ENCODE data around the gene TMEM132E.

TMEM132E gene

DNA sequence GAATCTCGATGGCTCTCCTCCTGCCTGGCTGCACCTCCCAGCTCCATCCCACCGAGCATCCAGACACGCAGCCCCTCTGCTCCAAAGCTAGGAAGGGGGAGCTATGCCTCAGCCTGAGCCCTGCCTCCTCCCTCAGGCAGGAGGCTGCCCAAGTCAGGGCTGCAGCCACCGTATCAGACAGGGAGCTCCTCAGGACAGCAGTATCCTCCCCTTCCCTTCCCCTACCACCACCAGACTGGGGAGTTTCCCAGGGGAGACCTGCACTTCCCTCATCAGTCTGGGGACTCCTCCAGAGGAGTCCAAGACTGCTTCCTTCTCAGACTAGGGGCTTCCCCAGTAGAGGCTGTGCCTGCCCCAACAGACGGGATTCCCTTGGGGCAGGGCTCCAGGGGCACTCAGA lies 17.5 kb downstream of the TMEM132E start:
- WGBS, 2 experiments, result 38 to 42% methylated on average over 5 of the region's 5 CpGs
- Histone ChIP-seq H3K27me3 (ENCODE audit: control insufficient read depth, insufficient read depth, low read length, poor library complexity, severe bottlenecking) (peaks cover 5% of the 10 kb centered on the region), H3K27ac (ENCODE audit: insufficient read depth, low read depth, low read length, poor library complexity, severe bottlenecking) (no peak overlapping the region), H3K36me3 (ENCODE audit: control insufficient read depth, insufficient read depth, low read length) (no peaks in the 10 kb centered on the region), H3K9me3 (ENCODE audit: control insufficient read depth, low read length) (no peaks in the 10 kb centered on the region), H3K4me1 (ENCODE audit: control insufficient read depth, insufficient read depth, low read length) (peaks cover 24% of the 10 kb centered on the region), H3K4me3 (ENCODE audit: insufficient read depth, low read depth, low read length) (no peak overlapping the region)

GRCh38 chr17:34598161-34598776 lies 18.9 kb downstream of the TMEM132E start:
- no peaks in the 10 kb centered on the region for H3K9me3 ChIP-seq (ENCODE audit: control insufficient read depth, low read length)
- peaks cover 5% of the 10 kb centered on the region for H3K27me3 ChIP-seq (ENCODE audit: control insufficient read depth, insufficient read depth, low read length, poor library complexity, severe bottlenecking)
- no peak overlapping the region for H3K4me3 ChIP-seq (ENCODE audit: insufficient read depth, low read depth, low read length)
- no peaks in the 10 kb centered on the region for H3K36me3 ChIP-seq (ENCODE audit: control insufficient read depth, insufficient read depth, low read length)
- H3K4me1 ChIP-seq (ENCODE audit: control insufficient read depth, insufficient read depth, low read length), result peaks cover 28% of the 10 kb centered on the region
- 10 to 19% methylated on average over 2 of the region's 2 CpGs for WGBS, 2 experiments
- no peak overlapping the region for H3K27ac ChIP-seq (ENCODE audit: insufficient read depth, low read depth, low read length, poor library complexity, severe bottlenecking)

GRCh38 chr17:34601416-34601815 lies 22.0 kb downstream of the TMEM132E start:
- 52 to 55% methylated on average over 3 of the region's 3 CpGs for WGBS, 2 experiments
- Histone ChIP-seq H3K27me3 (ENCODE audit: control insufficient read depth, insufficient read depth, low read length, poor library complexity, severe bottlenecking) (peaks cover 7% of the 10 kb centered on the region), H3K4me1 (ENCODE audit: control insufficient read depth, insufficient read depth, low read length) (peaks cover 28% of the 10 kb centered on the region), H3K36me3 (ENCODE audit: control insufficient read depth, insufficient read depth, low read length) (no peaks in the 10 kb centered on the region), H3K4me3 (ENCODE audit: insufficient read depth, low read depth, low read length) (no peak overlapping the region), H3K27ac (ENCODE audit: insufficient read depth, low read depth, low read length, poor library complexity, severe bottlenecking) (no peak overlapping the region), H3K9me3 (ENCODE audit: control insufficient read depth, low read length) (no peaks in the 10 kb centered on the region)

- Histone ChIP-seq H3K27ac (ENCODE audit: insufficient read depth, low read depth, low read length, poor library complexity, severe bottlenecking) (no peak overlapping the region), H3K9me3 (ENCODE audit: control insufficient read depth, low read length) (no peaks in the 10 kb centered on the region), H3K4me1 (ENCODE audit: control insufficient read depth, insufficient read depth, low read length) (peaks cover 20% of the 10 kb centered on the region), H3K36me3 (ENCODE audit: control insufficient read depth, insufficient read depth, low read length) (no peaks in the 10 kb centered on the region), H3K27me3 (ENCODE audit: control insufficient read depth, insufficient read depth, low read length, poor library complexity, severe bottlenecking) (peaks cover 7% of the 10 kb centered on the region), H3K4me3 (ENCODE audit: insufficient read depth, low read depth, low read length) (no peak overlapping the region)
- 92 to 93% methylated on average over 3 of the region's 3 CpGs for WGBS, 2 experiments
Observed at GRCh38 chr17:34603974-34604373, 24.6 kb downstream of the TMEM132E start.

DNA sequence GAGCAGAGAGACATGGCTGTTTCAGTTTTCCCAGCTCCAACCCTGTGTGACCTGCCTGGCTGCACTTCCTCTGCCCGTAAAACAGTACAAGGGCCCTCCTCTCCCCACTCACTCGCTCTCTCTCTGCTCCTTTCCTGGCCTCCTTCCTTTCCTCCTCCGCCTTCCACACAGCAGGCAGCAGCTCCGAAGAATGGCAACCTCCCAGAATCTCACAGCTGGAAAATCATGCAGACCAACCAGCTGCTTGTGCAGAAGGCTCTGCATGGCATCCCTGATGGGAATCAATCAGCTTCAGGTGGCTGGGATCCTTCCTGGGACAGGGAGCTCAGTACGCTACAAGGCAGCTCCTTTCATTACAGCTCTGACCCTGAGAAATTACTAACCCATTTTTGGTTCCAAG lies 27.4 kb downstream of the TMEM132E start:
- no peak overlapping the region for H3K27ac ChIP-seq (ENCODE audit: insufficient read depth, low read depth, low read length, poor library complexity, severe bottlenecking)
- no peak overlapping the region for H3K4me3 ChIP-seq (ENCODE audit: insufficient read depth, low read depth, low read length)
- H3K4me1 ChIP-seq (ENCODE audit: control insufficient read depth, insufficient read depth, low read length), result peaks cover 20% of the 10 kb centered on the region
- peaks cover 7% of the 10 kb centered on the region for H3K27me3 ChIP-seq (ENCODE audit: control insufficient read depth, insufficient read depth, low read length, poor library complexity, severe bottlenecking)
- no peaks in the 10 kb centered on the region for H3K36me3 ChIP-seq (ENCODE audit: control insufficient read depth, insufficient read depth, low read length)
- no peaks in the 10 kb centered on the region for H3K9me3 ChIP-seq (ENCODE audit: control insufficient read depth, low read length)
- 37 to 42% methylated on average over 5 of the region's 5 CpGs for WGBS, 2 experiments

- 69 to 86% methylated on average over 4 of the region's 4 CpGs for WGBS, 2 experiments
Observed at GRCh38 chr17:34607917-34608316, 28.5 kb downstream of the TMEM132E start.

DNA sequence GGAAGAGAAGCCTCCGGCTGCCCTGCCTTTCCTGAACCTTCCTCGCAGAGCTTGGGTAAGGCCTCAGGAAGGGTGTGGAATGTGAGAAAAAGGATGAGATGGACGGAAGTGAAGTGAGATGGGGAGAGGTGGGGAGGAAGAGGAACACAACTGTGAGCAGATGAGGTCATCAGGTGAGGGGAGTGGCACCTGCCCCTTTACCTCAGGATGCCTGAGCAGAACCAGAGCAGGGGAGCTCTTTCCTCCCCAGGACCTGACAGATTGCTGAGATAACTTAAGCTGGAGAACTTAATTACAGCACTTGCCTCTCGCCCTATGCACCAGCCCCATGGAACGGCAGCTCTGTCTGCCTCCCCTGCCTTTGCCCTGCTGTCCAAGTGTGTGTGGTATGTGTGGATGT lies 29.8 kb downstream of the TMEM132E start:
- Histone ChIP-seq H3K4me1 (ENCODE audit: control insufficient read depth, insufficient read depth, low read length) (peaks cover 32% of the 10 kb centered on the region), H3K9me3 (ENCODE audit: control insufficient read depth, low read length) (no peaks in the 10 kb centered on the region), H3K27ac (ENCODE audit: insufficient read depth, low read depth, low read length, poor library complexity, severe bottlenecking) (no peak overlapping the region), H3K4me3 (ENCODE audit: insufficient read depth, low read depth, low read length) (no peak overlapping the region), H3K36me3 (ENCODE audit: control insufficient read depth, insufficient read depth, low read length) (no peaks in the 10 kb centered on the region), H3K27me3 (ENCODE audit: control insufficient read depth, insufficient read depth, low read length, poor library complexity, severe bottlenecking) (peaks cover 2% of the 10 kb centered on the region)
- 73 to 78% methylated on average over 5 of the region's 5 CpGs for WGBS, 2 experiments

More at GRCh38 chr17:34607917-34608316, 28.5 kb downstream of the TMEM132E start:
- no peaks in the 10 kb centered on the region for H3K9me3 ChIP-seq (ENCODE audit: control insufficient read depth, low read length)
- no peaks in the 10 kb centered on the region for H3K36me3 ChIP-seq (ENCODE audit: control insufficient read depth, insufficient read depth, low read length)
- peaks cover 20% of the 10 kb centered on the region for H3K4me1 ChIP-seq (ENCODE audit: control insufficient read depth, insufficient read depth, low read length)
- no peak overlapping the region for H3K27ac ChIP-seq (ENCODE audit: insufficient read depth, low read depth, low read length, poor library complexity, severe bottlenecking)
- peaks cover 7% of the 10 kb centered on the region for H3K27me3 ChIP-seq (ENCODE audit: control insufficient read depth, insufficient read depth, low read length, poor library complexity, severe bottlenecking)
- H3K4me3 ChIP-seq (ENCODE audit: insufficient read depth, low read depth, low read length), result no peak overlapping the region

GRCh38 chr17:34610039-34610438 lies 30.7 kb downstream of the TMEM132E start:
- H3K36me3 ChIP-seq (ENCODE audit: control insufficient read depth, insufficient read depth, low read length), result no peaks in the 10 kb centered on the region
- no peaks in the 10 kb centered on the region for H3K9me3 ChIP-seq (ENCODE audit: control insufficient read depth, low read length)
- no peaks in the 10 kb centered on the region for H3K27me3 ChIP-seq (ENCODE audit: control insufficient read depth, insufficient read depth, low read length, poor library complexity, severe bottlenecking)
- no peak overlapping the region for H3K4me3 ChIP-seq (ENCODE audit: insufficient read depth, low read depth, low read length)
- H3K27ac ChIP-seq (ENCODE audit: insufficient read depth, low read depth, low read length, poor library complexity, severe bottlenecking), result no peak overlapping the region
- peaks cover 41% of the 10 kb centered on the region for H3K4me1 ChIP-seq (ENCODE audit: control insufficient read depth, insufficient read depth, low read length)
- WGBS, 2 experiments, result 73 to 77% methylated on average over 5 of the region's 5 CpGs

- Histone ChIP-seq H3K27me3 (ENCODE audit: control insufficient read depth, insufficient read depth, low read length, poor library complexity, severe bottlenecking) (no peaks in the 10 kb centered on the region), H3K9me3 (ENCODE audit: control insufficient read depth, low read length) (no peaks in the 10 kb centered on the region), H3K27ac (ENCODE audit: insufficient read depth, low read depth, low read length, poor library complexity, severe bottlenecking) (no peak overlapping the region), H3K4me1 (ENCODE audit: control insufficient read depth, insufficient read depth, low read length) (peaks cover 45% of the 10 kb centered on the region), H3K36me3 (ENCODE audit: control insufficient read depth, insufficient read depth, low read length) (no peaks in the 10 kb centered on the region), H3K4me3 (ENCODE audit: insufficient read depth, low read depth, low read length) (no peak overlapping the region)
- WGBS, 2 experiments, result 92 to 94% methylated on average over 6 of the region's 6 CpGs
Observed at GRCh38 chr17:34610506-34610905, 31.1 kb downstream of the TMEM132E start.

- Histone ChIP-seq H3K9me3 (ENCODE audit: control insufficient read depth, low read length) (no peaks in the 10 kb centered on the region), H3K27me3 (ENCODE audit: control insufficient read depth, insufficient read depth, low read length, poor library complexity, severe bottlenecking) (no peaks in the 10 kb centered on the region), H3K27ac (ENCODE audit: insufficient read depth, low read depth, low read length, poor library complexity, severe bottlenecking) (no peak overlapping the region), H3K4me1 (ENCODE audit: control insufficient read depth, insufficient read depth, low read length) (peaks cover 51% of the 10 kb centered on the region), H3K36me3 (ENCODE audit: control insufficient read depth, insufficient read depth, low read length) (no peaks in the 10 kb centered on the region), H3K4me3 (ENCODE audit: insufficient read depth, low read depth, low read length) (no peak overlapping the region)
- WGBS, 2 experiments, result 56% methylated on average over 18 to 19 of the region's 19 CpGs
Observed at GRCh38 chr17:34613064-34614019, 34.0 kb downstream of the TMEM132E start.
